ENCODE results near the gene FUS.

DNA sequence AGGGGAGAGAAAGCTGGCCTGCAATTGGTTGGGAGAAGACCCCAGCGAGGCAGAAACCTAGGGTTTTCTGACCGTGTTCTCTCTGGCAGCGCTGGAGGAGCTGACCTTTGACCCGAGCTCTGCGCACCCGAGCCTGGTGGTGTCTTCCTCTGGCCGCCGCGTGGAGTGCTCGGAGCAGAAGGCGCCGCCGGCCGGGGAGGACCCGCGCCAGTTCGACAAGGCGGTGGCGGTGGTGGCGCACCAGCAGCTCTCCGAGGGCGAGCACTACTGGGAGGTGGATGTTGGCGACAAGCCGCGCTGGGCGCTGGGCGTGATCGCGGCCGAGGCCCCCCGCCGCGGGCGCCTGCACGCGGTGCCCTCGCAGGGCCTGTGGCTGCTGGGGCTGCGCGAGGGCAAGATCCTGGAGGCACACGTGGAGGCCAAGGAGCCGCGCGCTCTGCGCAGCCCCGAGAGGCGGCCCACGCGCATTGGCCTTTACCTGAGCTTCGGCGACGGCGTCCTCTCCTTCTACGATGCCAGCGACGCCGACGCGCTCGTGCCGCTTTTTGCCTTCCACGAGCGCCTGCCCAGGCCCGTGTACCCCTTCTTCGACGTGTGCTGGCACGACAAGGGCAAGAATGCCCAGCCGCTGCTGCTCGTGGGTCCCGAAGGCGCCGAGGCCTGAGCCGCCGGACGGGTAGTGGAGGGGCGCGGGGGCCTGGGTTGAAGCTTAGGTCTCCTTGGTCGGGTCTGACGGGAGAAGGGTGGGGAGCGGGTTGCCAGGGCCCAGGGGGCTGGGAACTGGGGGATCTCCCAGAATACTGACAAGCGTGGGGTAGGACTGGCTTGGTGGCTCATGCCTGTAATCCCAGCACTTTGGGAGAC is 44.4 kb downstream of the FUS start:
- TF ChIP-seq CTCF (IDR thresholded peaks at IDR 0.05) (no peak), POLR2AphosphoS5 (IDR thresholded peaks at IDR 0.05) (no peak), POLR2A (IDR thresholded peaks at IDR 0.05) (no peak)
